ENCODE results near the gene COX7A2.
A peak's percentile ranks its signal among the peaks of the same experiment; 100 is the strongest.

COX7A2 gene

GRCh38 chr6:75281653-75282052 lies 38.1 kb upstream of the COX7A2 start:
- H3K79me2 ChIP-seq (ENCODE audit: insufficient read depth, low read depth) = peaks cover 63% of the 10 kb centered on the region; the same call in 1 of the 2 replicates
- H3K36me3 ChIP-seq (ENCODE audit: insufficient read depth) = no peaks in the 10 kb centered on the region
- no peaks in the 10 kb centered on the region for H3K27me3 ChIP-seq (ENCODE audit: insufficient read depth, low read depth)
- H3K4me3 ChIP-seq (IDR thresholded peaks at IDR 0.05; ENCODE audit: insufficient read depth, low read depth, low read length) = no peak overlapping the region
- TF ChIP-seq CTCF (conservative IDR thresholded peaks at IDR 0.05; ENCODE audit: low read depth, low read length) = no peak
- no peak overlapping the region for H3K27ac ChIP-seq
- no peaks in the 10 kb centered on the region for H4K20me1 ChIP-seq (ENCODE audit: insufficient read depth)
- peaks cover 35% of the 10 kb centered on the region for H3K4me1 ChIP-seq (ENCODE audit: low read depth, poor library complexity, severe bottlenecking)
- H2AFZ ChIP-seq (ENCODE audit: low read depth) = no peak overlapping the region
- H3K4me2 ChIP-seq = peak overlapping the region; percentile 72
- no peak overlapping the region for H3K9ac ChIP-seq

DNA sequence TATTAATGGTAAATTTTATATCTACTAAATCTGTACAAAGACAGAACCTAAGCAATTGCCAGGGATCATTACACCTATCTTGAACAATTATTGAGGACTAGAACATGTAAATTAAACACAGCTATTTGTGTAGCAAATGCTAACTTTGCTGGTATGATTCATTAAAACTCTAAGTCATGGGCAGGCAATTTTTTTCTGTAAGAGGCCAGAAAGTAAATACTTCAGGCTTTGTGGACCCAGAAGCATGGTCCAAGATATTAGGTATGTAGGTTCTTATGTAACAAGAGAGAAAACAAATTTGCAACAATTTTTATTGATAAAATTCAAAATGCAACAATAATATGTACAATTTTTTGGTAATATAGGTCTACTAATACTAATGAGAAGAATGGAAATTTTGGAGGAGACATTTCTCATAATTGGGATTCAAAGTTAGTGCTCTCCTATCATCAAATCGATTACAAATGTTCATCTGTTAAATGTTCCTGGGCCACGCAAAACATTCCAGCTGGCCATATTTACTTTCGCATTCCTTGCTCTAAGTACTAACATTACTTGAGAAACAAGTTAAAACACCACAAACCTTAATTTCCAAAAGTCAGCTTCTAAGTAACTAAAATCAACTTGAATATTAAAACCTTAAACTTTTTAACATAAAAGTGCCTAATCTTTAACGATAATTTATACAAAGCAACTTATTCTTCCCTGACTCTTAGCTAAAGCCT lies 36.7 kb upstream of the COX7A2 start:
- no peak overlapping the region for H3K9ac ChIP-seq

DNA sequence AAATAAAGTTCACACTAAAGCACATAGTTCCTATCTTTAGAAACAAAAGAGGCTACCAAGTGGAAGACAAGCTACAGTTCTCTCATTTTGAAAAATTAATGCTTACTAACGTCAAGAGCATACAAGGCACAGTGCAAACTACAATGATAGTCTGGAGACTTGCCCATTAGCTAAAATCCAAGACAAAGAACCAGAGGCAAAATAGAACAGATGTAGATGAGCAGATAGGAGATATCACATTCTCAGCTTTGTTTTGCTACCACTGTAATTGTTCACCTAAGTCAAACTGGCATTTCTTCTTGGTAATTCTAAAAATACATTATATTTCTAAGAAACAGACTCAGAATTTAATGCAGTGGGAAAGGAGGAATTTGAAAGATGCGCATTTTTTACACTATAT lies 35.8 kb upstream of the COX7A2 start:
- Histone ChIP-seq H2AFZ (ENCODE audit: low read depth) (no peak overlapping the region), H3K36me3 (ENCODE audit: insufficient read depth) (no peaks in the 10 kb centered on the region), H3K27ac (no peak overlapping the region), H3K4me2 (no peak overlapping the region), H3K4me3 (IDR thresholded peaks at IDR 0.05; ENCODE audit: insufficient read depth, low read depth, low read length) (no peak overlapping the region), H3K9ac (no peak overlapping the region), H3K79me2 (ENCODE audit: insufficient read depth, low read depth) (peaks cover 76% of the 10 kb centered on the region), H3K4me1 (ENCODE audit: low read depth, poor library complexity, severe bottlenecking) (peaks cover 24% of the 10 kb centered on the region), H4K20me1 (ENCODE audit: insufficient read depth) (no peaks in the 10 kb centered on the region), H3K27me3 (ENCODE audit: insufficient read depth, low read depth) (no peaks in the 10 kb centered on the region)
- TF ChIP-seq CTCF (conservative IDR thresholded peaks at IDR 0.05; ENCODE audit: low read depth, low read length) = no peak

More for the DNA sequence above, 36.7 kb upstream of the COX7A2 start:
- H3K79me2 ChIP-seq (ENCODE audit: insufficient read depth, low read depth) = peaks cover 74% of the 10 kb centered on the region
- no peak overlapping the region for H3K27ac ChIP-seq
- no peak overlapping the region for H2AFZ ChIP-seq (ENCODE audit: low read depth)
- no peak for TF ChIP-seq CTCF (conservative IDR thresholded peaks at IDR 0.05; ENCODE audit: low read depth, low read length)
- H3K4me1 ChIP-seq (ENCODE audit: low read depth, poor library complexity, severe bottlenecking) = peaks cover 24% of the 10 kb centered on the region
- H3K27me3 ChIP-seq (ENCODE audit: insufficient read depth, low read depth) = no peaks in the 10 kb centered on the region
- no peaks in the 10 kb centered on the region for H3K36me3 ChIP-seq (ENCODE audit: insufficient read depth)
- no peak overlapping the region for H3K4me3 ChIP-seq (IDR thresholded peaks at IDR 0.05; ENCODE audit: insufficient read depth, low read depth, low read length)
- no peaks in the 10 kb centered on the region for H4K20me1 ChIP-seq (ENCODE audit: insufficient read depth)
- H3K4me2 ChIP-seq = no peak overlapping the region

GRCh38 chr6:75278474-75279077 lies 35.0 kb upstream of the COX7A2 start:
- Histone ChIP-seq H3K4me2 (no peak overlapping the region), H3K27ac (no peak overlapping the region), H2AFZ (ENCODE audit: low read depth) (no peak overlapping the region), H3K27me3 (ENCODE audit: insufficient read depth, low read depth) (no peaks in the 10 kb centered on the region), H3K79me2 (ENCODE audit: insufficient read depth, low read depth) (peaks cover 67% of the 10 kb centered on the region), H4K20me1 (ENCODE audit: insufficient read depth) (no peaks in the 10 kb centered on the region), H3K36me3 (ENCODE audit: insufficient read depth) (no peaks in the 10 kb centered on the region), H3K4me3 (IDR thresholded peaks at IDR 0.05; ENCODE audit: insufficient read depth, low read depth, low read length) (no peak overlapping the region), H3K9ac (no peak overlapping the region), H3K4me1 (ENCODE audit: low read depth, poor library complexity, severe bottlenecking) (peaks cover 24% of the 10 kb centered on the region)
- no peak for TF ChIP-seq CTCF (conservative IDR thresholded peaks at IDR 0.05; ENCODE audit: low read depth, low read length)

Measured in KMS-11 (cell line).